Thyroid gland (tissue), 4 donors: ENCODE data around the gene GSG1L2. TPM values are rescaled to one million over a fixed set of nuclear protein-coding genes. Genes with fewer than 3 reads are reported as not detected.

Source experiments
- DNase-seq, 2 donors: peaks; one replicate each; pipeline ENCODE4 v3.0.0-alpha.2; 2019
- H3K27ac ChIP-seq, 3 donors: fragments of 200-600 bp; sonication (generic); 1 replicate in 2 of 3; 2 replicates in 1 of 3; pipeline ENCODE4 v1.5.1; 2016 to 2019; ENCODE audit warnings: mild to moderate bottlenecking in 1 of 3, moderate library complexity in 1 of 3
- H3K27me3 ChIP-seq: fragments of 200-600 bp; sonication (generic); one replicate; pipeline ENCODE4 v1.5.1; 2019
- H3K36me3 ChIP-seq, 2 donors: fragments of 200-600 bp; sonication (generic); one replicate each; pipeline ENCODE4 v1.5.1; 2016 to 2019
- H3K4me1 ChIP-seq, 2 donors: fragments of 200-600 bp; sonication (generic); one replicate each; pipeline ENCODE4 v1.5.1; 2017 to 2019
- H3K4me3 ChIP-seq, 3 donors: fragments of 200-600 bp; sonication (generic); replicated peaks in 1 of 3; 1 replicate in 2 of 3; 2 replicates in 1 of 3; pipeline ENCODE4 v1.5.1; 2016; ENCODE audit warnings: mild to moderate bottlenecking in 1 of 3
- H3K9me3 ChIP-seq: fragments of 200-600 bp; sonication (generic); one replicate; pipeline ENCODE4 v1.5.1; 2017
- POLR2A ChIP-seq, 2 donors: fragments of 450-650 bp; IDR thresholded peaks; one replicate each; pipeline ENCODE4 v1.6.1; 2017; ENCODE audit warnings: antibody characterized with exemption in 2 of 2, mild to moderate bottlenecking in 2 of 2, moderate library complexity in 1 of 2
- WGBS, 2 donors: methylation state at CpG; one replicate each; pipeline ENCODE4 v1.1.5; 2017; 5-methylcytosine and 5-hydroxymethylcytosine counted together
- intact Hi-C: fragments of 100-400 bp; cut with DNase I; formaldehyde crosslinking; loops from one replicate; pipeline ENCODE4 v1.15.1; 2023
- total RNA-seq, 4 donors: library from RNA; depleted of rRNA; stranded (reverse); fragments of >200 nt; gene quantifications; one replicate each; pipeline ENCODE4 v1.2.3, GENCODE V29; 2016
- TF ChIP-seq, protein P1 (sequence below), 6 experiments: fragments of 200-600 bp in 3 of 6; fragments of 450-650 bp in 3 of 6; sonication (generic) in 3 of 6; IDR thresholded peaks; one replicate each; pipeline ENCODE4 v1.5.1; 2016 to 2019; ENCODE audit warnings: antibody characterized with exemption in 6 of 6, mild to moderate bottlenecking in 2 of 6, inconsistent platforms in 1 of 6, moderate library complexity in 1 of 6

The GSG1L2 gene
- total RNA-seq, 4 donors from 2014 or later = not detected

GRCh38 chr17:9765322-9765721 lies 56.6 kb downstream of the GSG1L2 start:
- DNase-seq = no peak
- WGBS, 2 donors = 77 to 100% methylated on average over 1 of the region's 1 CpG
- no peak overlapping the region for H3K4me3 ChIP-seq
- intact Hi-C loops = no loop called here
- no peak for TF ChIP-seq POLR2A (IDR thresholded peaks at IDR 0.05)
- TF ChIP-seq, protein P1, sequence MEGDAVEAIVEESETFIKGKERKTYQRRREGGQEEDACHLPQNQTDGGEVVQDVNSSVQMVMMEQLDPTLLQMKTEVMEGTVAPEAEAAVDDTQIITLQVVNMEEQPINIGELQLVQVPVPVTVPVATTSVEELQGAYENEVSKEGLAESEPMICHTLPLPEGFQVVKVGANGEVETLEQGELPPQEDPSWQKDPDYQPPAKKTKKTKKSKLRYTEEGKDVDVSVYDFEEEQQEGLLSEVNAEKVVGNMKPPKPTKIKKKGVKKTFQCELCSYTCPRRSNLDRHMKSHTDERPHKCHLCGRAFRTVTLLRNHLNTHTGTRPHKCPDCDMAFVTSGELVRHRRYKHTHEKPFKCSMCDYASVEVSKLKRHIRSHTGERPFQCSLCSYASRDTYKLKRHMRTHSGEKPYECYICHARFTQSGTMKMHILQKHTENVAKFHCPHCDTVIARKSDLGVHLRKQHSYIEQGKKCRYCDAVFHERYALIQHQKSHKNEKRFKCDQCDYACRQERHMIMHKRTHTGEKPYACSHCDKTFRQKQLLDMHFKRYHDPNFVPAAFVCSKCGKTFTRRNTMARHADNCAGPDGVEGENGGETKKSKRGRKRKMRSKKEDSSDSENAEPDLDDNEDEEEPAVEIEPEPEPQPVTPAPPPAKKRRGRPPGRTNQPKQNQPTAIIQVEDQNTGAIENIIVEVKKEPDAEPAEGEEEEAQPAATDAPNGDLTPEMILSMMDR (IDR thresholded peaks at IDR 0.05) = no peak
- H3K36me3 ChIP-seq = no peaks in the 10 kb centered on the region
- no peaks in the 10 kb centered on the region for H3K4me1 ChIP-seq
- H3K27ac ChIP-seq = no peak overlapping the region
- H3K9me3 ChIP-seq = no peaks in the 10 kb centered on the region
- no peaks in the 10 kb centered on the region for H3K27me3 ChIP-seq

- Histone ChIP-seq H3K4me1 (no peaks in the 10 kb centered on the region), H3K36me3 (no peaks in the 10 kb centered on the region), H3K9me3 (no peaks in the 10 kb centered on the region), H3K4me3 (no peak overlapping the region), H3K27me3 (no peaks in the 10 kb centered on the region), H3K27ac (no peak overlapping the region)
- WGBS, 2 donors = 32 to 35% methylated on average over 4 of the region's 4 CpGs
- no peak for DNase-seq
- intact Hi-C loops = no loop called here
- TF ChIP-seq POLR2A (IDR thresholded peaks at IDR 0.05) = no peak
- TF ChIP-seq, protein P1 (IDR thresholded peaks at IDR 0.05) = no peak
Observed at GRCh38 chr17:9763643-9764042, 58.2 kb downstream of the GSG1L2 start.

- no peak for TF ChIP-seq POLR2A (IDR thresholded peaks at IDR 0.05)
- TF ChIP-seq, protein P1 (IDR thresholded peaks at IDR 0.05) = no peak
- no peak for DNase-seq
- no peaks in the 10 kb centered on the region for H3K9me3 ChIP-seq
- no peaks in the 10 kb centered on the region for H3K36me3 ChIP-seq
- H3K27me3 ChIP-seq = no peaks in the 10 kb centered on the region
- H3K27ac ChIP-seq = no peak overlapping the region
- no peaks in the 10 kb centered on the region for H3K4me1 ChIP-seq
- intact Hi-C loops = no loop called here
- H3K4me3 ChIP-seq = no peak overlapping the region
- WGBS, 2 donors = 78 to 88% methylated on average over 1 of the region's 1 CpG
Observed at GRCh38 chr17:9760266-9760665, 61.6 kb downstream of the GSG1L2 start.

GRCh38 chr17:9755083-9755482 lies 66.8 kb downstream of the GSG1L2 start:
- Histone ChIP-seq H3K9me3 (no peaks in the 10 kb centered on the region), H3K27ac (no peak overlapping the region), H3K36me3 (no peaks in the 10 kb centered on the region), H3K27me3 (no peaks in the 10 kb centered on the region), H3K4me1 (no peaks in the 10 kb centered on the region), H3K4me3 (no peak overlapping the region)
- no peak for TF ChIP-seq POLR2A (IDR thresholded peaks at IDR 0.05)
- TF ChIP-seq, protein P1 (IDR thresholded peaks at IDR 0.05) = no peak
- DNase-seq = no peak
- 71 to 80% methylated on average over 3 of the region's 3 CpGs for WGBS, 2 donors
- intact Hi-C loops = no loop called here

Other genes with a start within 250 kb of the GSG1L2 start
- gene STX8, start 246.3 kb downstream of the GSG1L2 start, total RNA-seq = 10 to 100 TPM; 67.6 to 88.9 (median 72.7) TPM
- gene CFAP52, start 245.4 kb downstream of the GSG1L2 start, total RNA-seq = under 1 TPM in 2 of 4 donors, not detected in 2; 0.27 to 0.78 TPM
- gene USP43, start 176.6 kb downstream of the GSG1L2 start, total RNA-seq = 1 to 10 TPM; 3.0 to 5.1 (median 3.9) TPM
- gene DHRS7C, start 30.5 kb downstream of the GSG1L2 start, total RNA-seq = not detected
- 1 to 10 TPM in 2 of 4 donors, under 1 TPM in 2; 0.54 to 3.3 (median 1.2) TPM for gene GLP2R, start 3.8 kb upstream of the GSG1L2 start, total RNA-seq
- gene RCVRN, start 83.2 kb upstream of the GSG1L2 start, total RNA-seq = not detected